Measurements from ENCODE around the gene NTN1.

GRCh38 chr17:8976638-8977037 is 44.7 kb upstream of the NTN1 start:
- no peak for TF ChIP-seq CTCF (IDR thresholded peaks at IDR 0.05)
- TF ChIP-seq POLR2A (IDR thresholded peaks at IDR 0.05), result no peak
